A673 (cell line): ENCODE measurements around the gene TMEM63B.

Source experiments
- EZH2 ChIP-seq: fragments of 200-600 bp; sonication (generic); IDR thresholded peaks from 2 replicates; pipeline ENCODE4 v1.6.1; 2017; ENCODE audit warnings: borderline replicate concordance, low read depth, mild to moderate bottlenecking, mixed read lengths, antibody characterized with exemption, low read length; ENCODE audit not compliant: poor library complexity, severe bottlenecking
- TF ChIP-seq, protein P1 (sequence below): fragments of 300-800, 200-600 bp; sonication (generic); conservative IDR thresholded peaks from 2 replicates; pipeline ENCODE4 v1.5.1; 2017; ENCODE audit warnings: low read depth, mild to moderate bottlenecking, antibody characterized with exemption, low read length, moderate library complexity, mixed read lengths

DNA sequence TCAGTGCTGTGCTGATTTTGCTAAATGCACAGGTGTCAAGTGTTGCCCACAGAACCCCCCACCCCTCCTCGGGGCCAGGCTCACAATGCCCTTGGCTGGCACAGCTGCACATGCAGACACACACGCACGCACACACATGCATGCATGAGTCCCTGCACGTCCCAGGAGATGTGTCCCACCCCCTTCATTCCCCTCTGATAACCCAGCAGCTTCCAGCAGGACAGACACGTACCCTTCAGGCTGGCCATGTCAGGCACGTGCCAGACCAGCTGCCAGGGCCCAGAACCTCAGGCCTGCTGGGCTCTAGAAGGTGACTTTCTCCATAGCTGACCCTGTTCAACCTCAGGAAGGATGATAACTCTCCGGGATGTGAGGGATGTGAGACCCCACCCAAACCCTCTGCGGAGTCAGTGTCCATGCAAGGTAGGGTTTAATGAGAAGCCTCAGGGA, 44.5 kb upstream of the TMEM63B start:
- TF ChIP-seq, protein P1, sequence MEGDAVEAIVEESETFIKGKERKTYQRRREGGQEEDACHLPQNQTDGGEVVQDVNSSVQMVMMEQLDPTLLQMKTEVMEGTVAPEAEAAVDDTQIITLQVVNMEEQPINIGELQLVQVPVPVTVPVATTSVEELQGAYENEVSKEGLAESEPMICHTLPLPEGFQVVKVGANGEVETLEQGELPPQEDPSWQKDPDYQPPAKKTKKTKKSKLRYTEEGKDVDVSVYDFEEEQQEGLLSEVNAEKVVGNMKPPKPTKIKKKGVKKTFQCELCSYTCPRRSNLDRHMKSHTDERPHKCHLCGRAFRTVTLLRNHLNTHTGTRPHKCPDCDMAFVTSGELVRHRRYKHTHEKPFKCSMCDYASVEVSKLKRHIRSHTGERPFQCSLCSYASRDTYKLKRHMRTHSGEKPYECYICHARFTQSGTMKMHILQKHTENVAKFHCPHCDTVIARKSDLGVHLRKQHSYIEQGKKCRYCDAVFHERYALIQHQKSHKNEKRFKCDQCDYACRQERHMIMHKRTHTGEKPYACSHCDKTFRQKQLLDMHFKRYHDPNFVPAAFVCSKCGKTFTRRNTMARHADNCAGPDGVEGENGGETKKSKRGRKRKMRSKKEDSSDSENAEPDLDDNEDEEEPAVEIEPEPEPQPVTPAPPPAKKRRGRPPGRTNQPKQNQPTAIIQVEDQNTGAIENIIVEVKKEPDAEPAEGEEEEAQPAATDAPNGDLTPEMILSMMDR = no peak
- TF ChIP-seq EZH2 = no peak
